ENCODE data around the gene SPACA7.

GRCh38 chr13:112366907-112367646, 9.1 kb upstream of the SPACA7 start:
- TF ChIP-seq CTCF (IDR thresholded peaks at IDR 0.05 in 2 of 3, conservative IDR thresholded peaks at IDR 0.05 in 1 of 3; ENCODE audit: control insufficient read depth in 2 of 3, extremely low read depth in 1 of 3, insufficient read depth in 1 of 3, low read depth in 3 of 3, low read length in 3 of 3) (no peak), FOXM1 (IDR thresholded peaks at IDR 0.05; ENCODE audit: low read depth, low read length) (no peak), BRCA1 (IDR thresholded peaks at IDR 0.05; ENCODE audit: low read depth, low read length) (no peak), POLR2A (IDR thresholded peaks at IDR 0.05; ENCODE audit: low read depth, low read length) (no peak), SRF (IDR thresholded peaks at IDR 0.05; ENCODE audit: low read depth in 2 of 2, low read length in 2 of 2) (no peak), ZNF24 (IDR thresholded peaks at IDR 0.05) (no peak), ASH2L (IDR thresholded peaks at IDR 0.05; ENCODE audit: borderline replicate concordance, low read depth) (no peak), SIN3A (IDR thresholded peaks at IDR 0.05; ENCODE audit: low read depth, low read length) (no peak), EED (IDR thresholded peaks at IDR 0.05; ENCODE audit: low read depth) (no peak), HDAC2 (IDR thresholded peaks at IDR 0.05) (no peak), ATF2 (IDR thresholded peaks at IDR 0.05; ENCODE audit: low read length) (no peak)
- TF ChIP-seq, protein P1, sequence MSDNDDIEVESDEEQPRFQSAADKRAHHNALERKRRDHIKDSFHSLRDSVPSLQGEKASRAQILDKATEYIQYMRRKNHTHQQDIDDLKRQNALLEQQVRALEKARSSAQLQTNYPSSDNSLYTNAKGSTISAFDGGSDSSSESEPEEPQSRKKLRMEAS (IDR thresholded peaks at IDR 0.05; ENCODE audit: low read depth, low read length), result no peak
- TF ChIP-seq, protein P2, sequence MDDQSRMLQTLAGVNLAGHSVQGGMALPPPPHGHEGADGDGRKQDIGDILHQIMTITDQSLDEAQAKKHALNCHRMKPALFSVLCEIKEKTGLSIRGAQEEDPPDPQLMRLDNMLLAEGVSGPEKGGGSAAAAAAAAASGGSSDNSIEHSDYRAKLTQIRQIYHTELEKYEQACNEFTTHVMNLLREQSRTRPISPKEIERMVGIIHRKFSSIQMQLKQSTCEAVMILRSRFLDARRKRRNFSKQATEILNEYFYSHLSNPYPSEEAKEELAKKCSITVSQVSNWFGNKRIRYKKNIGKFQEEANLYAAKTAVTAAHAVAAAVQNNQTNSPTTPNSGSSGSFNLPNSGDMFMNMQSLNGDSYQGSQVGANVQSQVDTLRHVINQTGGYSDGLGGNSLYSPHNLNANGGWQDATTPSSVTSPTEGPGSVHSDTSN (IDR thresholded peaks at IDR 0.05; ENCODE audit: insufficient replicate concordance, low read depth, low read length), result no peak
